ES-I3 (cell line): Measurements from ENCODE around the gene AANAT.

Experiments
- H3K36me3 ChIP-seq: 2 replicates; pipeline ENCODE4 v1.6.1; 2013; ENCODE audit warnings: mild to moderate bottlenecking, low read length, control low read depth, moderate library complexity; ENCODE audit not compliant: insufficient read depth
- H3K4me1 ChIP-seq: 2 replicates; pipeline ENCODE4 v1.6.1; 2013; ENCODE audit warnings: mild to moderate bottlenecking, control low read depth, low read length; ENCODE audit not compliant: insufficient read depth
- H3K9ac ChIP-seq: 2 replicates; pipeline ENCODE4 v1.6.1; 2013; ENCODE audit warnings: low read depth, mild to moderate bottlenecking, low read length, moderate library complexity
- H3K9me3 ChIP-seq: 2 replicates; pipeline ENCODE4 v1.6.1; 2013; ENCODE audit warnings: mild to moderate bottlenecking, low read length, moderate library complexity; ENCODE audit not compliant: control insufficient read depth, insufficient read depth

Gene AANAT

DNA sequence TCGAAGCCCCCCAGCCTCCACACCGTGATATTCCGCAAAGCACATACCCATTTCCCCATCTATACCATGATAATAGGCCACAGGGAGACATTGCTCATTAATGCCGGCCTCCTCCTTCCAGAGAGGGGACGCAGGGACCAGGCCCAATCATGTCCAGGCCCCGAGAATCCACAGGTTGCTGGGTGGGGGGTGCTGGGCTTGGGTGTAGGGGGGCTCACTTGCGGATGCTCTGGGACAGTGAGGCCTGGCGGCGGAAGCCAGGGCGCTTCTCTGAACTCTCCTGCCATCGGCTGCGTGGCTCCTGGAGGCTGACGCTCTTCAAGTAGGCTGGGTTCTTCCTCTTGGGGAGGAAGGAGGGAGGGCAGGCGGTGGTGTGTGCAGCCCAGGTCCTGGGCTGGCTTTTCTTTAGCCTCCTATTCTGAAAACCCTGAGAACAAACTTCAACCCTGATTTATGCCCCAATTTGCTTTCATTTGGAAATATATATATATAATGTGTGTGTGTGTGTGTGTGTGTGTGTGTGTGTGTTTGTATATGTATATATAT lies 12.2 kb downstream of the AANAT start:
- Histone ChIP-seq H3K9ac (no peak overlapping the region), H3K36me3 (no peaks in the 10 kb centered on the region; the same call in 1 of the 2 replicates), H3K9me3 (no peaks in the 10 kb centered on the region; the same call in 1 of the 2 replicates), H3K4me1 (0 out of 2 replicates have a peak, but pooled peaks cover 3% of the 10 kb centered on the region)

- Histone ChIP-seq H3K9ac (no peak overlapping the region), H3K4me1 (peaks cover 7% of the 10 kb centered on the region; the same call in 1 of the 2 replicates), H3K36me3 (no peaks in the 10 kb centered on the region; the same call in 1 of the 2 replicates), H3K9me3 (no peaks in the 10 kb centered on the region)
Observed at GRCh38 chr17:76480632-76481031, 13.2 kb downstream of the AANAT start.

DNA sequence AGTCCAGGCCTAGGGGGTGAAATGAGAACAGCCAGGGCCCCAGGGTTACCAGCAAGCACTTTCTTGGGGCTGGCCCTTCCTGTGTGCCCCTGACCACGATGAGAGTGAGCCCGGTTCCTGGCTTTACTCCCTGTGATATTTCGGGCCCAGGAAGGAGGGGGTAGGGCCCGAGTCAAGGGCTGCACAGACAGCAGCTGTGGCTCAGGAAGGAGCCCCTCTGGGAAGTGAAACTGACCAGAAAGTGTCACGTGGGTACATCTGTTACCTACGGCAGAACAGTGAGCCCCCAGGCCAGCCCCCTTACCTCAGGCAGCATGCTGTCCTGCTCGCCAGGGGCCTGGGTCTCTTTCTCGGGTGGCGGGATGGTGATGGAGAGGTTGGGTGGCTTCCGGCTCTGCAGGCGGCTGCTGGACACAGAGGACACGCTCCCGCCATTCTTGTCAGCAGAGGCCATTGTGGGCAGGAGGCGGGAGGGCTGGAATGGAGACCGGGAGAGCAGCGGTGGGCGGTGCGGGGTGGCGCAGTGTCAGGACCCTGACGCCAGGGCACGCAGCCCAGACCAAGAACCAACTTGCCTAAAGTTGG lies 13.8 kb downstream of the AANAT start:
- Histone ChIP-seq H3K9me3 (no peaks in the 10 kb centered on the region), H3K9ac (no peak overlapping the region), H3K4me1 (peaks cover 8% of the 10 kb centered on the region; the same call in 1 of the 2 replicates), H3K36me3 (no peaks in the 10 kb centered on the region; the same call in 1 of the 2 replicates)

- Histone ChIP-seq H3K4me1 (peaks cover 8% of the 10 kb centered on the region; the same call in 1 of the 2 replicates), H3K9ac (no peak overlapping the region; the same call in 1 of the 2 replicates), H3K36me3 (no peaks in the 10 kb centered on the region), H3K9me3 (no peaks in the 10 kb centered on the region)
Observed at GRCh38 chr17:76484228-76484725, 16.9 kb downstream of the AANAT start.

- Histone ChIP-seq H3K9ac (no peak overlapping the region), H3K36me3 (no peaks in the 10 kb centered on the region), H3K9me3 (no peaks in the 10 kb centered on the region), H3K4me1 (peaks cover 8% of the 10 kb centered on the region; the same call in 1 of the 2 replicates)
Observed at GRCh38 chr17:76485569-76485968, 18.2 kb downstream of the AANAT start.

- H3K9ac ChIP-seq = no peak overlapping the region
- peaks cover 20% of the 10 kb centered on the region; the same call in 1 of the 2 replicates for H3K4me1 ChIP-seq
- H3K9me3 ChIP-seq = no peaks in the 10 kb centered on the region
- H3K36me3 ChIP-seq = no peaks in the 10 kb centered on the region
Observed at GRCh38 chr17:76487451-76488192, 20.2 kb downstream of the AANAT start.

GRCh38 chr17:76490112-76490710 lies 22.8 kb downstream of the AANAT start:
- Histone ChIP-seq H3K9ac (no peak overlapping the region), H3K36me3 (no peaks in the 10 kb centered on the region), H3K9me3 (no peaks in the 10 kb centered on the region), H3K4me1 (peaks cover 26% of the 10 kb centered on the region; the same call in 1 of the 2 replicates)

- H3K4me1 ChIP-seq = peaks cover 22% of the 10 kb centered on the region; the same call in 1 of the 2 replicates
- no peaks in the 10 kb centered on the region for H3K9me3 ChIP-seq
- no peaks in the 10 kb centered on the region for H3K36me3 ChIP-seq
- no peak overlapping the region for H3K9ac ChIP-seq
Observed at GRCh38 chr17:76491271-76492122, 24.1 kb downstream of the AANAT start.

GRCh38 chr17:76492123-76492988 lies 25.0 kb downstream of the AANAT start:
- H3K36me3 ChIP-seq = no peaks in the 10 kb centered on the region
- H3K9ac ChIP-seq = no peak overlapping the region
- no peaks in the 10 kb centered on the region for H3K9me3 ChIP-seq
- peaks cover 25% of the 10 kb centered on the region for H3K4me1 ChIP-seq

GRCh38 chr17:76492989-76493501 lies 25.6 kb downstream of the AANAT start:
- H3K9ac ChIP-seq = no peak overlapping the region; the same call in 1 of the 2 replicates

GRCh38 chr17:76493505-76494167 lies 26.2 kb downstream of the AANAT start:
- no peak overlapping the region; the same call in 1 of the 2 replicates for H3K9ac ChIP-seq
- H3K36me3 ChIP-seq = no peaks in the 10 kb centered on the region
- H3K9me3 ChIP-seq = no peaks in the 10 kb centered on the region
- H3K4me1 ChIP-seq = peaks cover 36% of the 10 kb centered on the region

More at GRCh38 chr17:76492989-76493501, 25.6 kb downstream of the AANAT start:
- Histone ChIP-seq H3K4me1 (peaks cover 31% of the 10 kb centered on the region), H3K9me3 (no peaks in the 10 kb centered on the region), H3K36me3 (no peaks in the 10 kb centered on the region)

DNA sequence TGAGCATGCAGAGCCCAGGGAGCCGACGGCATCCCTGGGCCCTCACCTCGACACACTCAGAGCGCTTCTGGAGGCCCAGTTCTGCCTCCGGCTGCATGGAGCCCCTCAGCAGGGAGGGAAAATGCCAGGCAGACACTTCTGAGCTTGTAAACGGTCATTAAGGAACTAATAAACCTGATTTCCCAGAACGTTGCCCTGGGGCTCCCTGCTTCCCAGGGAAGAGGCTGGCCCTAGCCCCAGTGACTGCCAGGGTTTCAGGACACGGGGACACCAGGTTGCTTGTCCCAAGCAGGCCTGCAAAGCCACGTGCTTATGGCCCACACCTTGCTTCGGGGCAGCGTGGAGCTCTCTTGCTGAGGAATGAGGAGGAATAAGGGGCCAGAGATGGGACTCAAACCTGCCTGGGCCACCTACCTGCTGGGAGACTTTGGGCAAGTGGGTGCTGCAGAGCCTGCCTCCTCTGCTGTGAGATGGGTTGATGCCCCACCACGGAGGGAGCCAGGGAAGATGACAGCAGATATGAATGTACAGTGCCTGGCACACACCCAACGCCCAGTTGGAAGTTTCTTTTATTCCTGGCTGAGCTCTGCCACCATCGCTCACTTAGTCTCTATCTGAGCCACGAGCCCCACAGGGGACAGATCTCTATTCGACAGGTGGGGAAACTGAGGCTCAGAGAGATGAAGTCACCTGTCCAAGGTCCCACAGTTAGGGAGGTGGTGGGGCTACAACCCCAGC lies 28.4 kb downstream of the AANAT start:
- H3K9me3 ChIP-seq = no peaks in the 10 kb centered on the region
- peaks cover 52% of the 10 kb centered on the region for H3K4me1 ChIP-seq
- no peak overlapping the region for H3K9ac ChIP-seq
- H3K36me3 ChIP-seq = no peaks in the 10 kb centered on the region
